Measurements from ENCODE around the gene CYFIP1.

CYFIP1 gene

GRCh38 chr15:22949074-22949547 is 31.1 kb downstream of the CYFIP1 start:
- DNase-seq (ENCODE audit: low spot score), result peak; percentile 72

- DNase-seq (ENCODE audit: low spot score), result no peak
Measured at GRCh38 chr15:22948056-22948455, 32.1 kb downstream of the CYFIP1 start.

GRCh38 chr15:22947101-22948000 is 32.8 kb downstream of the CYFIP1 start:
- DNase-seq (ENCODE audit: low spot score), result no peak

- DNase-seq (ENCODE audit: low spot score), result no peak
Measured at GRCh38 chr15:22945071-22945470, 35.1 kb downstream of the CYFIP1 start.

- no peak for DNase-seq (ENCODE audit: low spot score)
Measured at GRCh38 chr15:22944651-22945050, 35.5 kb downstream of the CYFIP1 start.

GRCh38 chr15:22942877-22943276 is 37.3 kb downstream of the CYFIP1 start:
- DNase-seq (ENCODE audit: low spot score), result no peak

GRCh38 chr15:22942306-22942855 is 37.8 kb downstream of the CYFIP1 start:
- no peak for DNase-seq (ENCODE audit: low spot score)

- DNase-seq (ENCODE audit: low spot score), result no peak
Measured at GRCh38 chr15:22941179-22941578, 39.0 kb downstream of the CYFIP1 start.

GRCh38 chr15:22939652-22940061 is 40.5 kb downstream of the CYFIP1 start:
- no peak for DNase-seq (ENCODE audit: low spot score)

GRCh38 chr15:22939051-22939450 is 41.1 kb downstream of the CYFIP1 start:
- no peak for DNase-seq (ENCODE audit: low spot score)

- DNase-seq (ENCODE audit: low spot score), result no peak
Measured at GRCh38 chr15:22936577-22937472, 43.3 kb downstream of the CYFIP1 start.

- no peak for DNase-seq (ENCODE audit: low spot score)
Measured at GRCh38 chr15:22933641-22934061, 46.5 kb downstream of the CYFIP1 start.

GRCh38 chr15:22931784-22932536 is 48.2 kb downstream of the CYFIP1 start:
- DNase-seq (ENCODE audit: low spot score), result no peak

GRCh38 chr15:22930782-22931484 is 49.2 kb downstream of the CYFIP1 start:
- DNase-seq (ENCODE audit: low spot score), result no peak

- no peak for DNase-seq (ENCODE audit: low spot score)
Measured at GRCh38 chr15:22927761-22928160, 52.4 kb downstream of the CYFIP1 start.

- DNase-seq (ENCODE audit: low spot score), result no peak
Measured at GRCh38 chr15:22925875-22926274, 54.3 kb downstream of the CYFIP1 start.

GRCh38 chr15:22922003-22922402 is 58.2 kb downstream of the CYFIP1 start:
- no peak for DNase-seq (ENCODE audit: low spot score)

- DNase-seq (ENCODE audit: low spot score), result no peak
Measured at GRCh38 chr15:22919171-22919570, 61.0 kb downstream of the CYFIP1 start.

- DNase-seq (ENCODE audit: low spot score), result no peak
Measured at GRCh38 chr15:22918596-22919140, 61.5 kb downstream of the CYFIP1 start.

- DNase-seq (ENCODE audit: low spot score), result no peak
Measured at GRCh38 chr15:22918056-22918455, 62.1 kb downstream of the CYFIP1 start.

GRCh38 chr15:22917556-22917955 is 62.6 kb downstream of the CYFIP1 start:
- DNase-seq (ENCODE audit: low spot score), result no peak

Measured in GM03348 (cell line).